Measurements from ENCODE around the gene CGREF1. TPM values are rescaled to one million over a fixed set of nuclear protein-coding genes. Genes with fewer than 3 reads are reported as not detected.

CGREF1 gene
- total and polyA plus RNA-seq, 9 donors: 7.9 to 23.9 (median 11.1) TPM

GRCh38 chr2:27051902-27052645 lies 66.9 kb downstream of the CGREF1 start:
- Histone ChIP-seq H3K4me1 (ENCODE audit: insufficient read depth) (peaks cover 5% of the 10 kb centered on the region), H3K27me3 (no peaks in the 10 kb centered on the region), H3K9me3 (no peaks in the 10 kb centered on the region), H3K27ac (peak overlapping the region; percentile 74 to 87), H3K36me3 (no peaks in the 10 kb centered on the region), H3K4me3 (peak overlapping the region; percentile 93)
- DNase-seq: peak in 4 of 5 donors; percentile 55 to 76 (median 66)
- WGBS, 3 donors: 3 to 5% (median 3%) methylated on average over 17 to 24 of the region's 24 CpGs
- TF ChIP-seq POLR2A (IDR thresholded peaks at IDR 0.05) (no peak), CTCF (IDR thresholded peaks at IDR 0.05) (no peak), EP300 (IDR thresholded peaks at IDR 0.05) (no peak)
- intact Hi-C loops (cut with DNase I): loop anchor here in 2 of 4 donors (5.0 kb wide), 1 partner anchor 35 kb away; the partner anchor contains the start of gene KHK (in 2 of the 2)

GRCh38 chr2:27050996-27051901 lies 67.7 kb downstream of the CGREF1 start, which contains the start of gene AGBL5:
Gene AGBL5 (plus strand): TSS chr2:27051668. CDS start chr2:27052959, 1,291 bp downstream.
- H3K4me3 ChIP-seq: peak within 1 kb of the TSS; percentile 93
- DNase-seq: peak; percentile 97 to 99 (median 98)
- peak within 1 kb of the TSS; percentile 74 to 87 for H3K27ac ChIP-seq
- H3K4me1 ChIP-seq (ENCODE audit: insufficient read depth): peaks cover 5% of the 10 kb centered on the region
- WGBS, 3 donors: 0 to 1% (median 1%) methylated on average over 53 to 67 of the region's 67 CpGs
- no peaks in the 10 kb centered on the region for H3K36me3 ChIP-seq
- H3K9me3 ChIP-seq: no peaks in the 10 kb centered on the region
- intact Hi-C loops (cut with DNase I): loop anchor here in 2 of 4 donors (5.0 kb wide), 1 partner anchor 36 kb away; the partner anchor contains the start of gene KHK (in 2 of the 2)
- TF ChIP-seq POLR2A (IDR thresholded peaks at IDR 0.05) (peak; percentile 92), CTCF (IDR thresholded peaks at IDR 0.05) (peak in 2 of 3 donors; percentile 20 to 23), EP300 (IDR thresholded peaks at IDR 0.05) (no peak)
- H3K27me3 ChIP-seq: no peaks in the 10 kb centered on the region

Other genes starting within 250 kb of the CGREF1 start
- 10 to 100 TPM; 23.8 to 51.8 (median 34.0) TPM for gene MAPRE3, start 148.5 kb downstream of the CGREF1 start, total RNA-seq
- gene MAPRE3, start 148.5 kb downstream of the CGREF1 start, polyA plus RNA-seq: 10 to 100 TPM; 34.3 to 45.4 TPM
- 100 to 1,000 TPM in 1 of 7 donors, 10 to 100 TPM in 6; 26.5 to 101 (median 73.9) TPM for gene TMEM214, start 86.2 kb downstream of the CGREF1 start, total RNA-seq
- gene TMEM214, start 86.2 kb downstream of the CGREF1 start, polyA plus RNA-seq: 10 to 100 TPM; 41.7 to 66.2 TPM
- 10 to 100 TPM; 11.7 to 26.9 (median 23.9) TPM for gene AGBL5, start 67.5 kb downstream of the CGREF1 start, total RNA-seq
- gene AGBL5, start 67.5 kb downstream of the CGREF1 start, polyA plus RNA-seq: 10 to 100 TPM; 17.6 to 24.8 TPM
- 100 to 1,000 TPM; 201 to 319 (median 264) TPM for gene OST4, start 47.5 kb downstream of the CGREF1 start, total RNA-seq
- 100 to 1,000 TPM; 379 to 588 TPM for gene OST4, start 47.5 kb downstream of the CGREF1 start, polyA plus RNA-seq
- gene EMILIN1, start 40.5 kb downstream of the CGREF1 start, total RNA-seq: 100 to 1,000 TPM; 121 to 321 (median 264) TPM
- 100 to 1,000 TPM in 1 of 2 donors, 1 to 10 TPM in 1; 8.6 to 177 TPM for gene EMILIN1, start 40.5 kb downstream of the CGREF1 start, polyA plus RNA-seq
- gene KHK, start 32.4 kb downstream of the CGREF1 start, total RNA-seq: 10 to 100 TPM in 1 of 7 donors, 1 to 10 TPM in 6; 1.3 to 10.7 (median 8.0) TPM
- gene KHK, start 32.4 kb downstream of the CGREF1 start, polyA plus RNA-seq: 1 to 10 TPM; 2.7 to 3.9 TPM
- gene ABHD1, start 4.7 kb upstream of the CGREF1 start, total RNA-seq: 1 to 10 TPM in 5 of 7 donors, not detected in 2; 1.1 to 2.4 (median 1.5) TPM
- 1 to 10 TPM in 1 of 2 donors, under 1 TPM in 1; 0.86 to 1.6 TPM for gene ABHD1, start 4.7 kb upstream of the CGREF1 start, polyA plus RNA-seq
- gene PREB, start 15.5 kb upstream of the CGREF1 start, total RNA-seq: 100 to 1,000 TPM in 1 of 7 donors, 10 to 100 TPM in 6; 42.7 to 113 (median 70.8) TPM
- 10 to 100 TPM; 43.5 to 62.3 TPM for gene PREB, start 15.5 kb upstream of the CGREF1 start, polyA plus RNA-seq
- not detected for gene PRR30, start 20.3 kb upstream of the CGREF1 start, total RNA-seq
- gene PRR30, start 20.3 kb upstream of the CGREF1 start, polyA plus RNA-seq: not detected
- gene TCF23, start 29.9 kb upstream of the CGREF1 start, total RNA-seq: 10 to 100 TPM in 5 of 7 donors, 1 to 10 TPM in 2; 8.4 to 72.2 (median 41.7) TPM
- 10 to 100 TPM; 31.7 to 56.1 TPM for gene TCF23, start 29.9 kb upstream of the CGREF1 start, polyA plus RNA-seq
- gene ATRAID, start 92.9 kb upstream of the CGREF1 start, total RNA-seq: 100 to 1,000 TPM; 123 to 198 (median 135) TPM
- 100 to 1,000 TPM; 199 to 318 TPM for gene ATRAID, start 92.9 kb upstream of the CGREF1 start, polyA plus RNA-seq
- gene SLC5A6, start 93.1 kb upstream of the CGREF1 start, total RNA-seq: 10 to 100 TPM; 14.2 to 37.9 (median 21.4) TPM
- gene SLC5A6, start 93.1 kb upstream of the CGREF1 start, polyA plus RNA-seq: 10 to 100 TPM; 11.2 to 13.9 TPM
- gene CAD, start 98.2 kb upstream of the CGREF1 start, total RNA-seq: 10 to 100 TPM; 15.3 to 53.9 (median 36.3) TPM
- gene CAD, start 98.2 kb upstream of the CGREF1 start, polyA plus RNA-seq: 10 to 100 TPM; 11.9 to 16.2 TPM
- 1 to 10 TPM in 1 of 7 donors, under 1 TPM in 3, not detected in 3; 0.23 to 1.1 (median 0.45) TPM for gene SLC30A3, start 143.9 kb upstream of the CGREF1 start, total RNA-seq
- gene SLC30A3, start 143.9 kb upstream of the CGREF1 start, polyA plus RNA-seq: under 1 TPM; 0.27 to 0.38 TPM
- under 1 TPM in 1 of 7 donors, not detected in 6; 0.56 TPM for gene DNAJC5G, start 156.3 kb upstream of the CGREF1 start, total RNA-seq
- under 1 TPM; 0.16 to 0.83 TPM for gene DNAJC5G, start 156.3 kb upstream of the CGREF1 start, polyA plus RNA-seq
- gene TRIM54, start 163.3 kb upstream of the CGREF1 start, total RNA-seq: under 1 TPM in 4 of 7 donors, not detected in 3; 0.12 to 0.72 (median 0.49) TPM
- under 1 TPM; 0.20 to 0.21 TPM for gene TRIM54, start 163.3 kb upstream of the CGREF1 start, polyA plus RNA-seq
- 1 to 10 TPM; 1.4 to 5.6 (median 1.6) TPM for gene UCN, start 189.3 kb upstream of the CGREF1 start, total RNA-seq
- gene UCN, start 189.3 kb upstream of the CGREF1 start, polyA plus RNA-seq: 1 to 10 TPM in 1 of 2 donors, not detected in 1; 1.5 TPM
- gene MPV17, start 204.0 kb upstream of the CGREF1 start, total RNA-seq: 10 to 100 TPM; 47.0 to 64.3 (median 59.9) TPM
- gene MPV17, start 204.0 kb upstream of the CGREF1 start, polyA plus RNA-seq: 100 to 1,000 TPM in 1 of 2 donors, 10 to 100 TPM in 1; 61.8 to 169 TPM
- 10 to 100 TPM; 32.8 to 57.7 (median 45.8) TPM for gene GTF3C2, start 237.6 kb upstream of the CGREF1 start, total RNA-seq
- gene GTF3C2, start 237.6 kb upstream of the CGREF1 start, polyA plus RNA-seq: 10 to 100 TPM; 26.8 to 49.9 TPM